CD4-positive, alpha-beta memory T cell (primary cell): ENCODE results near the gene MOGAT1. TPM values are rescaled to one million over a fixed set of nuclear protein-coding genes. Genes with fewer than 3 reads are reported as not detected.
"Not testable (repeated sequence)": the region's sequence is repeated elsewhere in the genome, so short reads cannot be mapped to it uniquely, and the experiment has no call there.

ENCODE experiments used
- CTCF ChIA-PET: fragments of 350-600 bp; sonication (Branson Sonifier 250); formaldehyde crosslinking; loops from one replicate; lab custom pipeline; 2021; ENCODE audit warnings: inconsistent platforms; ENCODE audit not compliant: partially characterized antibody; lab: Charles Lee
- POLR2A ChIA-PET: fragments of 350-600 bp; sonication (Branson Sonifier 250); formaldehyde crosslinking; loops from one replicate; lab custom pipeline; 2021; ENCODE audit not compliant: partially characterized antibody; lab: Charles Lee
- DNase-seq, 5 donors: peaks; one replicate each; pipeline versions ENCODE4 v3.0.0 to v3.0.0-alpha.2; 2020 to 2022; ENCODE audit warnings: mixed read lengths in 1 of 5
- H3K27ac ChIP-seq: one replicate; pipeline ENCODE4 v1.7.0; 2013; ENCODE audit warnings: low read depth, low read length
- H3K27me3 ChIP-seq: 2 replicates; pipeline ENCODE4 v1.7.0; 2013; ENCODE audit warnings: mild to moderate bottlenecking, low read length, moderate library complexity; ENCODE audit not compliant: insufficient read depth
- H3K36me3 ChIP-seq: 2 replicates; pipeline ENCODE4 v1.7.0; 2013; ENCODE audit warnings: mild to moderate bottlenecking, low read length, moderate library complexity; ENCODE audit not compliant: insufficient read depth
- H3K4me1 ChIP-seq: 2 replicates; pipeline ENCODE4 v1.7.0; 2013; ENCODE audit warnings: mild to moderate bottlenecking, low read length, moderate library complexity; ENCODE audit not compliant: insufficient read depth
- H3K4me3 ChIP-seq, 2 donors: one replicate each; pipeline ENCODE4 v1.7.0; 2013; ENCODE audit warnings: low read length in 2 of 2, mild to moderate bottlenecking in 1 of 2
- H3K9me3 ChIP-seq, 2 donors: one replicate each; pipeline ENCODE4 v1.7.0; 2013; ENCODE audit warnings: low read length in 2 of 2, control low read depth in 1 of 2; ENCODE audit not compliant: control insufficient read depth in 1 of 2
- H3K27ac Mint-ChIP-seq, 7 donors: one replicate each; pipeline ENCODE4 v1.8.0; 2020 to 2021; ENCODE audit warnings: mixed read lengths in 7 of 7, mild to moderate bottlenecking in 6 of 7, inconsistent platforms in 3 of 7, moderate library complexity in 3 of 7
- H3K27me3 Mint-ChIP-seq, 2 donors: one replicate each; pipeline ENCODE4 v1.8.0; 2020 to 2021; ENCODE audit warnings: mixed read lengths in 2 of 2
- H3K36me3 Mint-ChIP-seq, 2 donors: one replicate each; pipeline ENCODE4 v1.8.0; 2020 to 2021; ENCODE audit warnings: mixed read lengths in 2 of 2, inconsistent platforms in 1 of 2, mild to moderate bottlenecking in 1 of 2
- H3K4me1 Mint-ChIP-seq, 4 donors: one replicate each; pipeline ENCODE4 v1.8.0; 2020 to 2021; ENCODE audit warnings: mixed read lengths in 4 of 4, mild to moderate bottlenecking in 1 of 4
- H3K4me3 Mint-ChIP-seq, 8 donors: one replicate each; pipeline ENCODE4 v1.8.0; 2020 to 2021; ENCODE audit warnings: mixed read lengths in 8 of 8, mild to moderate bottlenecking in 7 of 8, moderate library complexity in 6 of 8, inconsistent platforms in 3 of 8
- H3K9me3 Mint-ChIP-seq, 8 donors: one replicate each; pipeline ENCODE4 v1.8.0; 2020 to 2021; ENCODE audit warnings: mixed read lengths in 8 of 8, mild to moderate bottlenecking in 5 of 8, inconsistent platforms in 3 of 8, moderate library complexity in 1 of 8
- intact Hi-C: fragments of 100-400 bp; cut with micrococcal nuclease; formaldehyde crosslinking; loops from one replicate; pipeline ENCODE4 v1.15.1; 2023
- polyA plus RNA-seq, 2 donors: library from polyadenylated mRNA; unstranded; fragments of 300-500 nt; fragmentation: Illumina TruSeq; gene quantifications; one replicate each; pipeline ENCODE4 v1.2.3, GENCODE V29; 2021
- total RNA-seq, 2 experiments: library from RNA; stranded (reverse); gene quantifications; one replicate each; pipeline ENCODE4 v1.2.3, GENCODE V29; 2021

Gene MOGAT1
- total and polyA plus RNA-seq, 4 experiments from 2014 or later, result not detected

GRCh38 chr2:222689322-222689721, 17.9 kb downstream of the MOGAT1 start:
- H3K4me1 Mint-ChIP-seq, result peaks cover 8 to 19% (median 14%) of the 10 kb centered on the region in 4 donors
- H3K27me3 ChIP-seq, result no peaks in the 10 kb centered on the region
- H3K4me3 ChIP-seq, result no peak overlapping the region
- H3K4me1 ChIP-seq, result no peaks in the 10 kb centered on the region
- H3K27me3 Mint-ChIP-seq, result peaks cover 3 to 10% of the 10 kb centered on the region in 2 donors
- no peak overlapping the region for H3K4me3 Mint-ChIP-seq
- H3K27ac ChIP-seq, result no peak overlapping the region
- CTCF ChIA-PET, result interaction anchor here (0.7 to 2.8 kb wide), 9 partner anchors 10 to 214 kb away, joined by 3 to 31 read pairs (median 4); no protein-coding TSS in a partner anchor
- no peak for DNase-seq
- no peaks in the 10 kb centered on the region for H3K9me3 Mint-ChIP-seq
- POLR2A ChIA-PET, result no interaction called here
- intact Hi-C loops, result no loop called here
- no peaks in the 10 kb centered on the region for H3K36me3 ChIP-seq
- H3K9me3 ChIP-seq, result no peaks in the 10 kb centered on the region
- H3K36me3 Mint-ChIP-seq, result no peaks in the 10 kb centered on the region
- no peak overlapping the region for H3K27ac Mint-ChIP-seq

- CTCF ChIA-PET, result interaction anchor here (0.7 to 2.3 kb wide), 18 partner anchors 9 to 286 kb away, joined by 3 to 31 read pairs (median 4); no protein-coding TSS in a partner anchor
- intact Hi-C loops, result loop anchor here (1.0 to 2.0 kb wide), 2 partner anchors 34 to 213 kb away; partner anchors contain the start of gene FARSB
Observed at GRCh38 chr2:222690564-222691200, 19.2 kb downstream of the MOGAT1 start.

GRCh38 chr2:222693413-222693812, 22.0 kb downstream of the MOGAT1 start:
- CTCF ChIA-PET, H3K9me3 ChIP-seq, intact Hi-C loops, H3K36me3 ChIP-seq, H3K27ac ChIP-seq, H3K27me3 ChIP-seq, H3K36me3 Mint-ChIP-seq, H3K4me1 ChIP-seq, POLR2A ChIA-PET, DNase-seq, H3K9me3 Mint-ChIP-seq, H3K4me3 ChIP-seq, H3K4me3 Mint-ChIP-seq: not testable (repeated sequence)
- peaks cover 5 to 11% (median 8%) of the 10 kb centered on the region in 4 donors for H3K4me1 Mint-ChIP-seq
- peak overlapping the region in 1 of 7 donors; percentile 64 for H3K27ac Mint-ChIP-seq
- H3K27me3 Mint-ChIP-seq, result peaks cover 7 to 12% of the 10 kb centered on the region in 2 donors

More at GRCh38 chr2:222690564-222691200, 19.2 kb downstream of the MOGAT1 start:
- Histone ChIP-seq H3K36me3 (no peaks in the 10 kb centered on the region), H3K4me3 (no peak overlapping the region), H3K4me1 (no peaks in the 10 kb centered on the region), H3K9me3 (no peaks in the 10 kb centered on the region), H3K27ac (no peak overlapping the region), H3K27me3 (no peaks in the 10 kb centered on the region)
- H3K27me3 Mint-ChIP-seq, result peaks cover 4 to 10% of the 10 kb centered on the region in 2 donors
- POLR2A ChIA-PET, result no interaction called here
- H3K9me3 Mint-ChIP-seq, result no peaks in the 10 kb centered on the region
- no peak overlapping the region for H3K27ac Mint-ChIP-seq
- no peak overlapping the region for H3K4me3 Mint-ChIP-seq
- DNase-seq, result peak; percentile 62 to 65 (median 64)
- no peaks in the 10 kb centered on the region for H3K36me3 Mint-ChIP-seq
- H3K4me1 Mint-ChIP-seq, result peaks cover 11 to 19% (median 17%) of the 10 kb centered on the region in 4 donors

GRCh38 chr2:222693837-222694236, 22.4 kb downstream of the MOGAT1 start:
- Mint-ChIP-seq H3K27ac (no peak overlapping the region), H3K4me1 (peaks cover 5 to 11% (median 8%) of the 10 kb centered on the region in 4 donors), H3K4me3 (no peak overlapping the region), H3K27me3 (peaks cover 7 to 15% of the 10 kb centered on the region in 2 donors), H3K36me3 (no peaks in the 10 kb centered on the region), H3K9me3 (no peaks in the 10 kb centered on the region)
- intact Hi-C loops, result no loop called here
- no peak overlapping the region for H3K27ac ChIP-seq
- no peaks in the 10 kb centered on the region for H3K4me1 ChIP-seq
- no peaks in the 10 kb centered on the region for H3K9me3 ChIP-seq
- CTCF ChIA-PET, result interaction anchor here (1.6 kb wide), 1 partner anchor 12 kb away, joined by 4 read pairs; no protein-coding TSS in a partner anchor
- no peak for DNase-seq
- H3K27me3 ChIP-seq, result no peaks in the 10 kb centered on the region
- POLR2A ChIA-PET, result no interaction called here
- H3K4me3 ChIP-seq, result no peak overlapping the region
- H3K36me3 ChIP-seq, result no peaks in the 10 kb centered on the region

- Histone ChIP-seq H3K4me3 (no peak overlapping the region), H3K36me3 (no peaks in the 10 kb centered on the region), H3K27ac (no peak overlapping the region), H3K27me3 (peaks cover 4% of the 10 kb centered on the region), H3K9me3 (no peaks in the 10 kb centered on the region), H3K4me1 (peaks cover 3% of the 10 kb centered on the region)
- Mint-ChIP-seq H3K9me3 (no peaks in the 10 kb centered on the region), H3K4me1 (peaks cover 7 to 21% (median 9%) of the 10 kb centered on the region in 4 donors), H3K27ac (no peak overlapping the region), H3K36me3 (no peaks in the 10 kb centered on the region), H3K27me3 (peaks cover 26 to 27% of the 10 kb centered on the region in 2 donors), H3K4me3 (no peak overlapping the region)
- ChIA-PET CTCF (interaction anchor here (1.4 to 2.8 kb wide), 3 partner anchors 8 to 15 kb away, joined by 3 to 31 read pairs (median 12); no protein-coding TSS in a partner anchor), POLR2A (no interaction called here)
- DNase-seq, result no peak
- intact Hi-C loops, result no loop called here
Observed at GRCh38 chr2:222698276-222698675, 26.8 kb downstream of the MOGAT1 start.

GRCh38 chr2:222701233-222701632, 29.8 kb downstream of the MOGAT1 start:
- Histone ChIP-seq H3K4me3 (no peak overlapping the region), H3K4me1 (peaks cover 3% of the 10 kb centered on the region), H3K27me3 (peaks cover 4% of the 10 kb centered on the region), H3K27ac (no peak overlapping the region), H3K36me3 (no peaks in the 10 kb centered on the region), H3K9me3 (no peaks in the 10 kb centered on the region)
- POLR2A ChIA-PET, result no interaction called here
- intact Hi-C loops, result no loop called here
- Mint-ChIP-seq H3K27me3 (peaks cover 33 to 34% of the 10 kb centered on the region in 2 donors), H3K4me3 (peak overlapping the region in 2 of 8 donors; percentile 27 to 59), H3K4me1 (peaks cover 5 to 13% (median 6%) of the 10 kb centered on the region in 4 donors), H3K27ac (no peak overlapping the region), H3K9me3 (no peaks in the 10 kb centered on the region), H3K36me3 (no peaks in the 10 kb centered on the region)
- CTCF ChIA-PET, result interaction anchor here (2.1 kb wide), 1 partner anchor 9 kb away, joined by 5 read pairs; no protein-coding TSS in a partner anchor
- no peak for DNase-seq

GRCh38 chr2:222701721-222702131, 30.3 kb downstream of the MOGAT1 start:
- ChIA-PET POLR2A (no interaction called here), CTCF (no interaction called here)
- DNase-seq, result peak in 2 of 5 donors; percentile 10 to 26
- Histone ChIP-seq H3K4me1 (peaks cover 3% of the 10 kb centered on the region), H3K27ac (no peak overlapping the region), H3K9me3 (no peaks in the 10 kb centered on the region), H3K27me3 (peaks cover 4% of the 10 kb centered on the region), H3K36me3 (no peaks in the 10 kb centered on the region), H3K4me3 (no peak overlapping the region)
- peaks cover 5 to 13% (median 6%) of the 10 kb centered on the region in 4 donors for H3K4me1 Mint-ChIP-seq
- H3K27me3 Mint-ChIP-seq, result peaks cover 33 to 34% of the 10 kb centered on the region in 2 donors
- intact Hi-C loops, result no loop called here
- H3K9me3 Mint-ChIP-seq, result no peaks in the 10 kb centered on the region
- no peaks in the 10 kb centered on the region for H3K36me3 Mint-ChIP-seq
- peak overlapping the region in 5 of 8 donors; percentile 4 to 44 (median 35) for H3K4me3 Mint-ChIP-seq
- no peak overlapping the region for H3K27ac Mint-ChIP-seq
